Measurements from ENCODE around the gene CCDC27.

The CCDC27 gene

GRCh38 chr1:3775490-3776230, 23.4 kb downstream of the CCDC27 start:
- peak; percentile 79 for DNase-seq (ENCODE audit: low read depth)

DNA sequence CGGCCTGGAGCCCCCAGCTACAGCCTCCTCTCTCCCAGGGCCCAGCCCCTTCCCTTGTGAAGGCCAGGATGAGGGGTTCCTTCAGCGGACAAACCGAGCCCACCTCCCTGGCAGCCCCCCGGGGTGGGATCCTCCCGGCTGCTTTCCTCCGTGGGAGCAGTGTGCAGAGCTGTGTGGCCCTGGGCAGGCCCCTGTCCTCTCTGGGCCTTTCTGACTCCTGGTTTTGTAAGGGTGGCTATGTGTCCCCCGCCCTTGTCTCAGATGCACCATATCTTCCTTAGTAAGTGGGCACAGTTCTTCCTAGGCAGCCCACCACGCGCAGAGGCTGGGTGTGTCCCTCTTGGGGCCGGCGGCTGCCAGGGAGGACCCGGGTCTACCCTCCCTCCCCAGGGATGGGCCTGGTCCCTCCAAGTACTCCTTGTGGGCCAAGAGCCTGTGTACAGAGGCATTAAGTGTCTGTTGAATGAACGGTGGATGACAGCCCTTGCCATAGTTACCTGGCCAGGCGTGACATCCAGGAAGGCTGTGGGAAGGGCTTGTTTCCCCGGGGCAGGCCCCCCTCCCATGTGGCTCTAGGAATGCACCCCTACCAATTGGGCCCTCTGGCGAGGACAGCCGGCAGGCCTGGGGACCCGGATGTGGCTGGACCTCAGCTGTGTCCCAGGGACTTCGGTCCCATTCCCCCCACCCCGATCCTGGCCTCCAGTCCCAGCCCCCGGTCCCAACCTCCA, 24.1 kb downstream of the CCDC27 start:
- no peak overlapping the region for H3K4me3 ChIP-seq (ENCODE audit: low read length)
- TF ChIP-seq CTCF (IDR thresholded peaks at IDR 0.05; ENCODE audit: insufficient read depth, low read depth, low read length, missing control alignments), result no peak
- no peak for DNase-seq (ENCODE audit: low read depth)

More at GRCh38 chr1:3775490-3776230, 23.4 kb downstream of the CCDC27 start:
- no peak overlapping the region for H3K4me3 ChIP-seq (ENCODE audit: low read length)
- peak; percentile 62 for TF ChIP-seq CTCF (IDR thresholded peaks at IDR 0.05; ENCODE audit: insufficient read depth, low read depth, low read length, missing control alignments)

DNA sequence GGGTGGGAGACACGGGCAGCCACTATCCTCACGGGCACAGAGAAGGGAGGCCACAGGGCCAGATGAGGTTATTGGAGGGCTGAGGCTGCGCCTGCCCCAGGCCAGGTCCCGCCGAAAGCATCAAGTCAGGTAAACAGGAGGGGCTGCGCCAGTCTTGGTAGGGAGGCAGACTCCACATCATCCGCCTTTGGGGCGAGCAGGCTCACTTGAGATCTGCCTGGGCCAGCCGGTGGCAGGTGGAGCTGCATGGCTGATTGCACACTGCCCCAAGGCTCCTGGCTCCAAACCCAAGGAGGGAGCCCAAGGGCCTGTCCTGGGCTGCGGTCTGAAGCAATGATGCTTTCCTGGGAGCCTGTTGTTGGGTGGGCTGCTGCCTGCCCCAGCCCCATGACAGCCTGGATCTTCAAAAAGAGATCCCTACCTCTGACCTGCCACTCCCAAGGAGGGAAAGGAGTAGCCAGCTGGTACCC, 24.9 kb downstream of the CCDC27 start:
- TF ChIP-seq CTCF (IDR thresholded peaks at IDR 0.05; ENCODE audit: insufficient read depth, low read depth, low read length, missing control alignments), result no peak
- H3K4me3 ChIP-seq (ENCODE audit: low read length), result no peak overlapping the region
- DNase-seq (ENCODE audit: low read depth), result no peak

DNA sequence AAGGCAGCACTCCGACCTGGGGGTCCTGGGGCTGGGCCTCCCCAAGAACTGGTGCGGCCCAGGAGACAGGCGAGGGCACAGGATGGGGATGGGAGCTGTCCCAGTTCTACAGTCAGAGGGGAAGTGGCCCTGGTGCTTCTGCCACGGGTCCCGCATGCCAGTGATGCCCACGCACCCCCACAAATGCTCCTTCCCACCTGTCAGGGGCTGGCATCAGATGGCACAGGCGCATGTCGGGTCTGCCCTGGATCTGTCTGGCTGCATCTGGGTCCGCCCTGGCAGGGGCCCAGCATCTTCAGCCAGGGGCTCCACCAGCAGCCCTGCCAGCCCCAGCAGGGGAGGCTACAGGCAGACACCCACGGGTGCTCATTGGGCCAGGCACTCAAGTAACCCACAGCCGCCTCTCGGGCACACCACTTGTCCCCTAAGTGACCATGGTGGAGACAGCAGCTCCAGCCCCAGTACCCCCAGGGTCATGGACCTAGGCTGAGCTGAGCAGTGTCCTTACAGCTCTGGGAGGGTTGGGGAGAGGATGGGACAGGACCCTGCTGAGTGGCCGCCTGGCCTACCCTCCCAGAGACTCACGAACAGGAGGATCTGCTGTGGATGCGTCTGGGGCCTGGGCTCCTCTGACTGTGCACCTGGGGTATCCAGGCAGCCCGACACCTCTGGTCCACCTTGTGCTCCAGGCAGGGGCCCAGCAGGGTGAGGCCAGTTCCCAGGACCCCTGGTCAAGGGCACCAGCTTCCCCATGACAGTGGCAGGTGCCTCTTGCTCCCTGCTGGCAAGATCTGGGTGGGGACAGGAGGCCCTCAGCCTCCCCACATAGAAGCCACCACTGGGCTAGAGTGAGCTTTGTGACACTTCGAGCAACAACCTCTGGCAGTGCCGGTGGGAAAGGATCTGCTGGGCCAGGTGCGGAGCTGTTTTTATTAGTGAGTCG, 25.7 kb downstream of the CCDC27 start:
- H3K4me3 ChIP-seq (ENCODE audit: low read length), result no peak overlapping the region
- TF ChIP-seq CTCF (IDR thresholded peaks at IDR 0.05; ENCODE audit: insufficient read depth, low read depth, low read length, missing control alignments), result no peak
- no peak for DNase-seq (ENCODE audit: low read depth)

DNA sequence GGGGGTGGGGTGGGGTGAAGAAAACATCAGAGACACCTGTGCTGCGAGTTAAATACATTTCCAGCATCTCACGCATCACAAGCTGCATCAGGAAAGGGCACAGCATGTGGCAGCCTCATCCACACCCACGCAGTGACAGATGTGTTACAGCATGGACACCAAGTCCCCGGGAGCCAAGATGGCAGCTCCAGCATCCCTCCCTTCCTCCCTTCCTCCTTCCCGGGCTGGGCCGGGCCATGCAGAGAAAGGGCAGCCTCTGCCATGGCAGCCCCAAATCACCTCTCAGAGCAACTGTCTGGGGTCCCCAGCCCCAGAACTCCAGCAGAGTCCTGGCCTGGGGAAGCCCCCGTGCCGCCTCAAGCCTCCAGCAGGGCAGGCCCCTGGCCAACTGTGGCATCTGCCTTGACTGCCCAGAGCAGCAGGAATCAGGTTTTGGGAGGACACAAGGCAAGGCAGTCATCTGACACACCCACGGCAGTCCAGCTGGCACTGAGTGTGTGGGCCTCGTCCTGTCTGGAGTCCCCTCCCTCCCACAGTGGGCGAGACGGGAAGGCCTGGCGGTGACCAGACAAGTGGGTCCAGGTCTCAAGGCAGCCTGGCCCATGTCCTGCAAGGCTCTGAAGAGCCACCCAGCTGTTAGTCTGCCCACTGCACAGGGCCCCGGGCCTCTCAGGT, 26.5 kb downstream of the CCDC27 start:
- no peak for DNase-seq (ENCODE audit: low read depth)
- no peak for TF ChIP-seq CTCF (IDR thresholded peaks at IDR 0.05; ENCODE audit: insufficient read depth, low read depth, low read length, missing control alignments)
- H3K4me3 ChIP-seq (ENCODE audit: low read length), result no peak overlapping the region

DNA sequence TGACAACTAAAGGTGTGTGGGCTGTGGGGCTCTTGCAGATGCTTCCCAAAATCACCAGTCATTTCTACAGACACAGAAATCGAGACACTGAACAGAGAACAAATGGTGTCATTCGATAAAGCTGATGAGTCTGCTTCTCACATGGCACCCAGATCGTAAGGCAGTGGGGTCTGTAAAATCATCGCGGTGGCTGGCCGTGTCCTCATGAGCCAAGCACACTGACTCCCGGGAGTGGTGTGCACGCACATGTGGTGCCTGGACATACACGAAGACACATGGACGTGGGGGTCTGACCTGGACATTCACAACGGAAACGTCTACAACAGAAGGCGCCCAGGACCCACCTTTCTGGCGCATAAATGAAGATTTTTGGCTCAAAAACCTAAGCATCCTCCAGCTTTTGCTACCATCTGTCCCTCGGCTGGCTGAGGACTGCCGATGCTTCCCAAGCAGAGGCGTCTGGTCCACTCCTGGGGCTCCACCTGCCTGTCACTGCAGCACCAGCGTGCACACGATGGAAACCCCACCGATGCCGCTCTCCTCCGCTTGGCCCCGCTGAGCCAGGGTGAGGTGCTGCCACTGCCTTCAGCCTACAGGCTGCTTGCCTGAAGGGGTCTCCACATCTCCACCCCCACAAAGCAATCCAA, 27.1 kb downstream of the CCDC27 start:
- H3K4me3 ChIP-seq (ENCODE audit: low read length), result no peak overlapping the region
- no peak for TF ChIP-seq CTCF (IDR thresholded peaks at IDR 0.05; ENCODE audit: insufficient read depth, low read depth, low read length, missing control alignments)
- no peak for DNase-seq (ENCODE audit: low read depth)
